Spleen (tissue), 7 donors: ENCODE results near the gene RHOU.

Source experiments
- POLR2A ChIP-seq, 3 donors: fragments of 450-650 bp; IDR thresholded peaks; one replicate each; pipeline ENCODE4 v1.5.1; 2017; ENCODE audit warnings: antibody characterized with exemption in 3 of 3, mild to moderate bottlenecking in 1 of 3
- TF ChIP-seq, protein P1 (sequence below), 11 experiments: fragments of 200-600 bp in 7 of 11; fragments of 450-650 bp in 4 of 11; sonication (generic) in 4 of 11; IDR thresholded peaks in 8 of 11; conservative IDR thresholded peaks in 3 of 11; 1 replicate in 7 of 11; 2 replicates in 4 of 11; pipeline versions ENCODE4 v1.4.0 to v1.8.0; 2016 to 2021; ENCODE audit warnings: antibody characterized with exemption in 11 of 11, inconsistent platforms in 4 of 11, mild to moderate bottlenecking in 1 of 11
- donor health status: DM: no; HTN: no; CAD: no; lungs with moderate emphysema.
- donor health status: DM: no; HTN: no; CAD: no.
- donor health status: DM: no; HTN: no; CAD: no.

DNA sequence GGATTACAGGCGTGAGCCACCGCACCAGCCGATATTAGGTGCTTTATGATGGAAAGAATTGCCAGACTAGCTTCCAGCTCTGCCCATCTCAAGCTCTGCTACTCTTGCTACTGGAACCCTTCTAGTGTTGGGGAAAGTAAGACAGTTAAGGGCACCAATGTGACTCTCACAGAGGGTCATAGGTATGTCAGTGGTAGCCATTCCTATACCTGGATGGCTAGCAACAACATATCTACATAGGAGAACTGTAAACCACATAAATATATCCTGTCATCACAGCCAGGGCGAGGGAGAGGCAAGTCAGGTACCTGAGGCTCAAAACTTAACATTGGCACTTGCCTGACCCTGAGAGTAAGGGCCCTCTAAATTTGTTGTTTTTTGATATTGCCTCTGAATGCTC lies 1.7 kb upstream of the RHOU start:
- TF ChIP-seq, protein P1, sequence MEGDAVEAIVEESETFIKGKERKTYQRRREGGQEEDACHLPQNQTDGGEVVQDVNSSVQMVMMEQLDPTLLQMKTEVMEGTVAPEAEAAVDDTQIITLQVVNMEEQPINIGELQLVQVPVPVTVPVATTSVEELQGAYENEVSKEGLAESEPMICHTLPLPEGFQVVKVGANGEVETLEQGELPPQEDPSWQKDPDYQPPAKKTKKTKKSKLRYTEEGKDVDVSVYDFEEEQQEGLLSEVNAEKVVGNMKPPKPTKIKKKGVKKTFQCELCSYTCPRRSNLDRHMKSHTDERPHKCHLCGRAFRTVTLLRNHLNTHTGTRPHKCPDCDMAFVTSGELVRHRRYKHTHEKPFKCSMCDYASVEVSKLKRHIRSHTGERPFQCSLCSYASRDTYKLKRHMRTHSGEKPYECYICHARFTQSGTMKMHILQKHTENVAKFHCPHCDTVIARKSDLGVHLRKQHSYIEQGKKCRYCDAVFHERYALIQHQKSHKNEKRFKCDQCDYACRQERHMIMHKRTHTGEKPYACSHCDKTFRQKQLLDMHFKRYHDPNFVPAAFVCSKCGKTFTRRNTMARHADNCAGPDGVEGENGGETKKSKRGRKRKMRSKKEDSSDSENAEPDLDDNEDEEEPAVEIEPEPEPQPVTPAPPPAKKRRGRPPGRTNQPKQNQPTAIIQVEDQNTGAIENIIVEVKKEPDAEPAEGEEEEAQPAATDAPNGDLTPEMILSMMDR (IDR thresholded peaks at IDR 0.05 in 8 of 11, conservative IDR thresholded peaks at IDR 0.05 in 3 of 11): no peak
- no peak for TF ChIP-seq POLR2A (IDR thresholded peaks at IDR 0.05)
